Endothelial cell of hepatic sinusoid (primary cell): ENCODE results near the gene RAPGEF1.
"Not testable (repeated sequence)": the region's sequence is repeated elsewhere in the genome, so short reads cannot be mapped to it uniquely, and the experiment has no call there.

Experiments used
- in situ Hi-C: cut with HindIII; loops from 2 replicates; pipeline ENCODE4 v1.10.0; 2017; ENCODE audit warnings: low sequenced_read_pairs

Gene RAPGEF1

GRCh38 chr9:131674425-131675421 lies 65.2 kb downstream of the RAPGEF1 start:
- in situ Hi-C loops = no loop called here

GRCh38 chr9:131673531-131673930 lies 66.3 kb downstream of the RAPGEF1 start:
- in situ Hi-C loops = no loop called here

GRCh38 chr9:131673068-131673467 lies 66.8 kb downstream of the RAPGEF1 start:
- in situ Hi-C loops = no loop called here

- in situ Hi-C loops = no loop called here
These were observed 67.4 kb downstream of the RAPGEF1 start for GRCh38 chr9:131672451-131672850.

GRCh38 chr9:131671133-131671520 lies 68.7 kb downstream of the RAPGEF1 start:
- in situ Hi-C loops = no loop called here

- in situ Hi-C loops = no loop called here
These were observed 69.4 kb downstream of the RAPGEF1 start for GRCh38 chr9:131670247-131671132.

GRCh38 chr9:131669269-131670157 lies 70.4 kb downstream of the RAPGEF1 start:
- in situ Hi-C loops = no loop called here

GRCh38 chr9:131668439-131669268 lies 71.2 kb downstream of the RAPGEF1 start:
- in situ Hi-C loops = no loop called here

- in situ Hi-C loops = no loop called here
These were observed 71.8 kb downstream of the RAPGEF1 start for GRCh38 chr9:131668057-131668438.

GRCh38 chr9:131667576-131667975 lies 72.3 kb downstream of the RAPGEF1 start:
- in situ Hi-C loops = no loop called here

- in situ Hi-C loops = no loop called here
These were observed 73.1 kb downstream of the RAPGEF1 start for GRCh38 chr9:131666774-131667173.

- in situ Hi-C loops = no loop called here
These were observed 73.8 kb downstream of the RAPGEF1 start for GRCh38 chr9:131666029-131666428.

- in situ Hi-C loops = no loop called here
These were observed 76.6 kb downstream of the RAPGEF1 start for GRCh38 chr9:131663288-131663687.

GRCh38 chr9:131662289-131662621 lies 77.6 kb downstream of the RAPGEF1 start:
- in situ Hi-C loops = not testable (repeated sequence)

GRCh38 chr9:131661568-131662288 lies 78.1 kb downstream of the RAPGEF1 start:
- in situ Hi-C loops = no loop called here

GRCh38 chr9:131660466-131661405 lies 79.1 kb downstream of the RAPGEF1 start:
- in situ Hi-C loops = no loop called here

GRCh38 chr9:131658377-131659129 lies 81.3 kb downstream of the RAPGEF1 start:
- in situ Hi-C loops = no loop called here
